Activated gamma-delta T cell (primary cell): ENCODE data around the gene MSANTD2.

Experiments used
- DNase-seq: peaks from one replicate; lab custom pipeline; 2025; lab: John Stamatoyannopoulos, UW

Gene MSANTD2

GRCh38 chr11:124754309-124754708, 45.9 kb downstream of the MSANTD2 start:
- no peak for DNase-seq

- no peak for DNase-seq
Measured at GRCh38 chr11:124753624-124754023, 46.6 kb downstream of the MSANTD2 start.

- DNase-seq = no peak
Measured at GRCh38 chr11:124753205-124753604, 47.0 kb downstream of the MSANTD2 start.

- DNase-seq = no peak
Measured at GRCh38 chr11:124752471-124753102, 47.6 kb downstream of the MSANTD2 start.

- no peak for DNase-seq
Measured at GRCh38 chr11:124751741-124752470, 48.3 kb downstream of the MSANTD2 start, which contains the start of gene VSIG2. TSS of gene VSIG2 (minus strand) at chr11:124752255. CDS start at chr11:124752137, 118 bp downstream.

- no peak for DNase-seq
Measured at GRCh38 chr11:124751391-124751740, 48.8 kb downstream of the MSANTD2 start.

- DNase-seq = no peak
Measured at GRCh38 chr11:124749912-124750311, 50.3 kb downstream of the MSANTD2 start.

- no peak for DNase-seq
Measured at GRCh38 chr11:124748481-124749343, 51.5 kb downstream of the MSANTD2 start.

- DNase-seq = no peak
Measured at GRCh38 chr11:124748100-124748418, 52.1 kb downstream of the MSANTD2 start.

GRCh38 chr11:124747406-124748099, 52.7 kb downstream of the MSANTD2 start:
- DNase-seq = no peak

GRCh38 chr11:124746621-124747243, 53.5 kb downstream of the MSANTD2 start:
- peak; percentile 44 for DNase-seq

- DNase-seq = no peak
Measured at GRCh38 chr11:124745835-124746620, 54.2 kb downstream of the MSANTD2 start.

- DNase-seq = no peak
Measured at GRCh38 chr11:124745270-124745834, 54.9 kb downstream of the MSANTD2 start.

- no peak for DNase-seq
Measured at GRCh38 chr11:124743050-124743449, 57.2 kb downstream of the MSANTD2 start.

GRCh38 chr11:124742555-124742954, 57.7 kb downstream of the MSANTD2 start:
- no peak for DNase-seq

- no peak for DNase-seq
Measured at GRCh38 chr11:124740277-124740882, 59.8 kb downstream of the MSANTD2 start.

- DNase-seq = peak; percentile 68
Measured at GRCh38 chr11:124739479-124740276, 60.5 kb downstream of the MSANTD2 start, which contains the start of gene NRGN. TSS of gene NRGN (plus strand) at chr11:124739942. CDS start at chr11:124740085, 143 bp downstream.

GRCh38 chr11:124738713-124739478, 61.3 kb downstream of the MSANTD2 start:
- DNase-seq = no peak
